ENCODE measurements around the gene METTL15.
A peak's percentile ranks its signal among the peaks of the same experiment; 100 is the strongest.

The METTL15 gene

GRCh38 chr11:28104984-28105383 is 3.2 kb upstream of the METTL15 start:
- no peak for TF ChIP-seq CTCF (IDR thresholded peaks at IDR 0.05; ENCODE audit: low read depth, low read length)
- no peak for DNase-seq (ENCODE audit: extremely low read depth, low read depth)

- no peak for TF ChIP-seq CTCF (IDR thresholded peaks at IDR 0.05; ENCODE audit: low read depth, low read length)
- DNase-seq (ENCODE audit: extremely low read depth, low read depth) = no peak
Observed at GRCh38 chr11:28105869-28106268, 2.3 kb upstream of the METTL15 start.

DNA sequence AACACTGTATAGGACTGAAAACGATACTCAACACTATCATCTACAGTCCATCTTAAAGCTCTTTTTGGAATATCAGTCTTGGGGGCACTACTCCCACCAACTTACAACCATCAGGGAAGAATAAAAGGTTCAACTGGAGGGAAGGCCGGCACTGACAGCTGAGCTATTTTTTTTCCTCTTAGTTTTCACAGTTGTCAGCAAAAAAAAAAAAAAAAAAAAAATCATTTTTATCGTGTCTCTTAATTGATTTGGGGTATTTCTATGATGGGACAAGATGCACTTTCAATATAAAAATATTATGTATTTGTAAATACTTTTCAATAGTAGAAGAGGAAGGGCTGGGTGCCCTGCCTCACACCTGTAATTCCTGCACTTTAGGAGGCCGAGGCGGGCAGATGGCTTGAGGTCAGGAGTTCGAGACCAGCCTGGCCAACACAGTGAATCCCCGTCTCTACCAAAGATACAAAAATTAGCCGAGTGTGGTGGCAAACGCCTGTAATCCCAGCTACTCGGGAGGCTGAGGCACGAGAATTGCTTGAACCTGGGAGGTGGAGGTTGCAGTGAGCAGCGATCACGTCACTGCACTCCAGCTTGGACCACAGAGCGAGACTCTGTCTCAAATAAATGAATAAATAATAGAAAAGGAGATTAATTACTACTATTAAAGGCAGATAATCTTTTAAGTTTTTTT is 1.7 kb upstream of the METTL15 start:
- no peak for TF ChIP-seq CTCF (IDR thresholded peaks at IDR 0.05; ENCODE audit: low read depth, low read length)
- DNase-seq (ENCODE audit: extremely low read depth, low read depth) = no peak

DNA sequence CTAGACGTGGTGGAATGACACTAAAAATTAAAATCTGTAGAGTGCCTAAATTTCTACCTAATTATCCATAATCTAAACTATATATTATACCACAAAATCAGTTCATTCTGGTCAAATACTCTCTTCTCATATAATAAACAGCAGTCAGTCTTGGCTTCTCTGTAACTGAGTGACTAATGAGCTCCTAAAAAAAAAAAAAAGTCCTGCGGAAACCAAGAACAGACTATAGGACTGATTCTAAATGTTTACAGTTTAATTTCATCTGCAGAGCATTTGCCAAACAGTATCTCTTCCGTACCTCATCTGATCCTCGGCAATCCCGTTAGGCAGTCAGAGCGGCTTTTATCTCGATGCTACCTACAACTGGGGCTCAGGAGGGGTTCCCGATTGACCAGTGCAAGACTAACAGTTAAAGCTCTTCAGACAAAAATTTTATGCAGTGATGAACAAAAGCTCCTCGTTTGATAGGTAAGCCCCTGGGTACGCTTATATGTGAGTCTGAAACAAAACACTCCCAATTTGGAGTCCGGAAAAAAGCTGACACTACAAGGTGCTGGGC is 918 bp upstream of the METTL15 start:
- TF ChIP-seq CTCF (IDR thresholded peaks at IDR 0.05; ENCODE audit: low read depth, low read length) = no peak
- DNase-seq (ENCODE audit: extremely low read depth, low read depth) = no peak

GRCh38 chr11:28108958-28109357 is 770 bp downstream of the METTL15 start:
- DNase-seq (ENCODE audit: extremely low read depth, low read depth) = no peak
- no peak for TF ChIP-seq CTCF (IDR thresholded peaks at IDR 0.05; ENCODE audit: low read depth, low read length)

- no peak for TF ChIP-seq CTCF (IDR thresholded peaks at IDR 0.05; ENCODE audit: low read depth, low read length)
- peak; percentile 57 for DNase-seq (ENCODE audit: extremely low read depth, low read depth)
Observed at GRCh38 chr11:28110108-28110820, 2.1 kb downstream of the METTL15 start.

GRCh38 chr11:28110821-28111200 is 2.6 kb downstream of the METTL15 start:
- TF ChIP-seq CTCF (IDR thresholded peaks at IDR 0.05; ENCODE audit: low read depth, low read length) = no peak
- no peak for DNase-seq (ENCODE audit: extremely low read depth, low read depth)
